Activated T-cell treated with anti-CD3 and anti-CD28 coated beads for 48 hours (primary cell): ENCODE data around the gene SP4.
"Not testable (repeated sequence)": the region's sequence is repeated elsewhere in the genome, so short reads cannot be mapped to it uniquely, and the experiment has no call there.

ENCODE experiments used
- DNase-seq: peaks from one replicate; pipeline ENCODE4 v3.0.0-alpha.2; 2020; ENCODE audit warnings: low read depth

Gene SP4

GRCh38 chr7:21526007-21526406, 98.1 kb downstream of the SP4 start:
- no peak for DNase-seq

- DNase-seq: no peak
These were observed 98.6 kb downstream of the SP4 start for GRCh38 chr7:21526448-21526847.

GRCh38 chr7:21532485-21532884, 104.6 kb downstream of the SP4 start:
- DNase-seq: not testable (repeated sequence)

- DNase-seq: not testable (repeated sequence)
These were observed 105.8 kb downstream of the SP4 start for GRCh38 chr7:21533646-21534045.

- DNase-seq: not testable (repeated sequence)
These were observed 108.7 kb downstream of the SP4 start for GRCh38 chr7:21536445-21537118.

- DNase-seq: no peak
These were observed 111.1 kb downstream of the SP4 start for GRCh38 chr7:21538936-21539495.

- peak; percentile 40 for DNase-seq
These were observed 115.1 kb downstream of the SP4 start, which contains the start of gene DNAH11 for GRCh38 chr7:21542891-21543527. DNAH11 (plus strand) TSS chr7:21543039; CDS start chr7:21543246, 207 bp downstream.

- DNase-seq: no peak
These were observed 115.8 kb downstream of the SP4 start for GRCh38 chr7:21543528-21544302.

GRCh38 chr7:21544303-21544656, 116.4 kb downstream of the SP4 start:
- DNase-seq: no peak

GRCh38 chr7:21544715-21545114, 116.8 kb downstream of the SP4 start:
- no peak for DNase-seq

GRCh38 chr7:21547501-21547900, 119.6 kb downstream of the SP4 start:
- DNase-seq: no peak

GRCh38 chr7:21548491-21548890, 120.6 kb downstream of the SP4 start:
- no peak for DNase-seq

GRCh38 chr7:21550076-21550475, 122.2 kb downstream of the SP4 start:
- DNase-seq: no peak

GRCh38 chr7:21550821-21551531, 123.1 kb downstream of the SP4 start:
- DNase-seq: no peak

GRCh38 chr7:21562385-21562784, 134.5 kb downstream of the SP4 start:
- DNase-seq: no peak
